ENCODE data around the gene DOHH.

Gene DOHH

GRCh38 chr19:3499738-3500428 lies 591 bp downstream of the DOHH start:
- no peak for DNase-seq

DNA sequence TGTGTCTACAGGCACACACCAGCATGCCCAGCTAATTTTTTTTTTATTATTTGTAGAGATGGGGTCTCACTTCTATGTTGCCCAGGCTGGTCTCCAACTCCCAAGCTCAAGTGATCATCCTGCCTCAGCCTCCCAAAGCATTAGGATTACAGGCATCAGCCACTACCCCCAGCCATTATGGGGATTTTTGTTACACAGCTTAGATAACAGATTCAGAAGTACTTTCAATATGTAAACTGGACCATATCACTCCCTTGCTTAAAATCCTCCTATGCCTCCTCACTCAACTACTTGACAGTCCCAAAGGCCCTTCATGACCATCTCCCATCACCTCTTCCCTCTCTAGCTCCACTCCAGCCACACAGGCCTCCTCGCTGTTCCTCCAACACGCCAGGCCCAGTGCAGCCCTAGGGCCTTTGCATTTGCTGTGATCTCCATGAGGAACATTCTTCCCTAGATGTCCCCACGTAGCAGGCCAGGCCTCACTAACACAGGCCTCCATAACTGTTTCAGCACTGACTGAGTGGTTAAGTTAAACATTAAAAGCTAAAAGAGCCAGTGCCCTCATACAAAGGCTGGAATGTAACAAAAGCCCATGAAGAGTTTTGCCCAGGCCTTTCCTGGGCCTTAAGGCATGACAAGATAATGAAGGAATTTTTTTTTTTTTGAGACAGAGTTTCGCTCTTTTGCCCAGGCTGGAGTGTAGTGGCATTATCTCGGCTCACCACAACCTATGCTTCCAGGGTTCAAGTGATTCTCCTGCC lies 2.5 kb downstream of the DOHH start:
- no peak for DNase-seq

DNA sequence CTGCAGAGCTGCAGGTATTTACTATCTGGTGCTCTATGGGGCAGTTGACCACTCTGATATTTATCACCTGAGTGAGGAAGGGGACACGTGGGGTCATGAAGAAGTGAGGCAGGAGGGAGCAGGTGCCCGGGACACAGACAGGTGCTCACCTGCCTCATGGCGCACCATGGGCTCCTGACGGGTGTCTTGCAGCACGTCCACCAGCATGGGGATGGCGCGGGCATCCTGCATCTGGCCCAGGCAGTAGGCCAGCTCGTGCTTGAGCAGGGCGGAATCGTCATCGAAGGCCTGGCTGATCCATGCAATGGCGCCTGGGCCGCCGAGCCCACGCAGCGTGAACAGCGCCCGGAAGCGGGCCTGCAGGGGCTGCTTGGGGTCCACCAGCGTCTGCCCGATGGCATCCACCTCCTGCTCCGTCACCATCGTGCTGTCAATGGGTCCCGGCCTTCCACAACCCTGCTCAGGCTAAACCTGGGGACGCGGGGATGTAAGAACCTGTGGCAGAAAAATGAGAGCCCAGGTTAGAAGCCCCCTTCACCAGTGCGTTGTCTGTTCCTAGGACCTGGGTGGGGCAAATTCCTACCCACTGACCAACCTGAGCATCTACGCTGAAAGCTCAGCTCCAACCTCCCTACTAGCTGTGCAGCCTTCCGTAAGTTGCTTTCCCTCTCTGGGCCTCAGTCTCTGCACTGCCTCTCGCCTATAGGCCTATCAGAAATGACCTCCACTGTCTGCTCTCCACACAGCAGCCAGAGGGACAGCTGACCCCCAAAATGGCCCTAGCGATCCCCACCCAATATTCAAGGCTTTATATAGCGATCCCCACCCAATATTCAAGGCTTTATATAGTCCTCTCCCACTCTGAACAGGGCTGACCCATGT lies 3.8 kb downstream of the DOHH start:
- DNase-seq: no peak

GRCh38 chr19:3494559-3494958 lies 5.9 kb downstream of the DOHH start:
- peak; percentile 68 to 71 for DNase-seq

GRCh38 chr19:3494051-3494450 lies 6.4 kb downstream of the DOHH start:
- DNase-seq: no peak

DNA sequence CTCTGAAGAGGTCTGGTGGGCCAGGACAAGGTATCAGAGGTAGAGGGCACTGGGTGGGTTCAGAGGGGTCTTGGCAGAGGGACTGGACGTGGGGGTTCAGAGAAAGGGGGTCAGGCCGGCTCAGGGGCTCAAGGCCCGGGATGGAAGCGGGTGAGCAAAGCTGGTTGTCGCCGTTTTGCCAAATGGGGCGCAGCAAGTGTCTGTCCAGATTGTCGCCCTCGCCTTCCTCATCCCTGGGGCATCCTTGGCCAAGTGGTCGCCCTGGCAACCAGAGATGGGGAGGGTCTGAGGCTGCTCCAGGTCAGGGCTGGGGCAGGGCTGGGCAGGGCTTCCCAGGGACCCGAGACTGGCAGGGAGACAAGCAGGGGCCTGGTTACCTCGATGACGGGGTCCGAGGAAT lies 6.8 kb downstream of the DOHH start:
- no peak for DNase-seq

DNA sequence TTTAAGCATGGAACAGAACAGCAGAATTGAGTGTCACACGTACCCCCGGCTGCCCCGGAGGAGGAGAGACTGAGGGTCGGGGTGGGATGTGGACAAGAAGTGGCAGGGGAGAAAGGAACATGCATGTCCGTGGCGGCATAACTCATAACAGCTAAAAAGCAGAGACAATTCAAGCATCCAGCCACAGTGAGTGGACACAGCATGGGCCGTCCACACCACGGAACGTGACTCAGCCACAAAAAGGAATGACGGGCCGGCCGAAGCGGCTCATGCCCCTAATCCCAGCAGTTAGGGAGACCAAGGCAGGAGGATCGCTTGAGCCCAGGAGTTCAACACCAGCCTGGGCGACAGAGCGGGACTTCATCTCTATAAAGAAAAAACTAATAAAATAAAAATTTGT lies 7.6 kb downstream of the DOHH start:
- DNase-seq: no peak

DNA sequence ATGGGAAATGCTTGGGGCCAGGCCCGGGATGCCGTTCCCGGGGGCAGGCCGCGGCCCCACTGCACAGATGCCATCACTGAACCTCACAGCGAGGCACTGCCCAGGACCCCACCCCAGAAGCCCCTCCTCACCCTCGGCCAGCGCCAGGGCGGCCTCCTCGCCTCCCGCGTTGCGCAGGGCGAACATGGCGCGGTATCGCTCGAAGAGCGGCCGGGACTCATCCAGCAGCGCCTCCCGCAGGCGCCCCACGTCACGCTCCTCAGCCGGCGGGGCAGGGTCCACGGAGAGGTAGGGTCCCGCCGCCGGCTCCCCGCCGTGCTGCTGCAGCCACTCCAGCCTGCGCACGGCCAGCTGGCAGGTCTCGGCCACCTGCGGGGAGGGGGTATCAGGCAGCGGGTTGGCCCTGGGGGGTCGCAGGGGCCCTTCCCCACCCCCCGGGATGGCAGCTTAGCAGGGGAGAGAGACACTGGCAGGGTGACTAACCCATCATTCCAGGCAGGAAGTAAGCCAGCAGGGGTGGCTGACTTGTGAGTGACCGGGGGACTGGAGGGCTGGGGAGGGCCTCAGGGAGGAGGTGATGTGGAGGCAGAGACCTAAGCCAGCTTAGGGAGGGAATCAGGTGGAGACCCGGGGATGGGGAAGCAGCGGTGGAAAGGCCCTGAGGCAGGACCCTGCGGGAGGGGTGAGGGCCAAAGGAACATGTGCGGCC lies 8.2 kb downstream of the DOHH start:
- DNase-seq: no peak

DNA sequence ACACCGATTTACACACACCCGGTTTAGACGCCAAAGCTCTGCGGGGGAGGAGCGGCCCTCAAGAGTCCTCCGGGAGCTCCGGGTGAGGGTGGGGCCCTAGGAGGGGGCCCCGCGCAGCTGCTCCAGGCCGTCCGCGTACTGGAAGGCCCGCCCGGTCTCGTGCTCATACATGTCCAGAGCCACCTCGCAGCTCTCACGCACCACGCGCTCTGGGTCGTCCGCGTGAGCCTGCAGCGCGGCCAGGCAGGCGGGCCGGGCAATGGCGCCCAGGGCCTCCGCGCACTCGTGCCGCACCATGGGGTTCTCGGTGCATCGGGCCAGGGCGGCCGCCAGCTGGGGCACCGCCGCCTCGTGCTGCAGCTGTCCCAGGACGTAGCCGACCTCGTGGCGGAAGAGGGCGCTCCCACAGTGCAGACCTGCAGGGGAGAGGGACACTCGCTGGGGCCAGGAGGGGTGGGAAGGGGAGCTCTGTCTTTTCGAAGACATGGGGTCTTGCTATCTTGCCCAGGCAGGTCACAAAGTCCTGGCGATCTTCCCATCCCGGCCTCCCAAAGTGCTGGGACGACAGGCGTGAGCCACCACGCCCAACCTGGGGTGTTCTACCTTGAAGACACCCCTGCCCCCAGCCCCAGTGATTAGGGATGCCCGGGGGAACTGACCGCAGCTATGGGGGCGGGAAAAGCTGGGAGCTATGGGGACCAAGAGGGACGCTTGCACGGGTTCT lies 8.9 kb downstream of the DOHH start:
- no peak for DNase-seq

DNA sequence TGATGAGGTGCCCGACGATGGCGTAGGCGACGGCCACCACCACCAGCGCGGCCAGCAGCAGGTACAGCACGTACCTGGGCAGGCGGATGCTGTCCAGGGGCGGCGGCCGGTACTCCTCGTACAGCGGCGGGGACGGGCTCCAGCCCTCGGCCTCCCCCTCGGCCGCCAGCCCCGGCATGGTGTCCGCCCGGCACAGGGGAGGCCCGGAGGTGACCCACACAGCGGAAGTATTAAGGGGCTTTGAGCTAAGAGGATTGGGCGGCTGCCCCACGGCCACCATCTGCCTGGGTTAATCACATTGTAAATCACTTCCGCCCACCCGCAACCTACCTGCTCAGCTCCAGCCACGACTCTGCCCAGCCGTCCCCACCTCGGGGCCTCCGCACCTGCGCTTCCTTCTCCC lies 17.2 kb downstream of the DOHH start, which contains the start of gene SMIM44:
Gene SMIM44, minus strand, starts transcription at position 216 of the 403 bp plus-strand sequence. Its CDS starts 38 bp downstream, at position 178.
- DNase-seq: no peak

GRCh38 chr19:3482507-3483225 lies 17.8 kb downstream of the DOHH start:
- DNase-seq: no peak

DNA sequence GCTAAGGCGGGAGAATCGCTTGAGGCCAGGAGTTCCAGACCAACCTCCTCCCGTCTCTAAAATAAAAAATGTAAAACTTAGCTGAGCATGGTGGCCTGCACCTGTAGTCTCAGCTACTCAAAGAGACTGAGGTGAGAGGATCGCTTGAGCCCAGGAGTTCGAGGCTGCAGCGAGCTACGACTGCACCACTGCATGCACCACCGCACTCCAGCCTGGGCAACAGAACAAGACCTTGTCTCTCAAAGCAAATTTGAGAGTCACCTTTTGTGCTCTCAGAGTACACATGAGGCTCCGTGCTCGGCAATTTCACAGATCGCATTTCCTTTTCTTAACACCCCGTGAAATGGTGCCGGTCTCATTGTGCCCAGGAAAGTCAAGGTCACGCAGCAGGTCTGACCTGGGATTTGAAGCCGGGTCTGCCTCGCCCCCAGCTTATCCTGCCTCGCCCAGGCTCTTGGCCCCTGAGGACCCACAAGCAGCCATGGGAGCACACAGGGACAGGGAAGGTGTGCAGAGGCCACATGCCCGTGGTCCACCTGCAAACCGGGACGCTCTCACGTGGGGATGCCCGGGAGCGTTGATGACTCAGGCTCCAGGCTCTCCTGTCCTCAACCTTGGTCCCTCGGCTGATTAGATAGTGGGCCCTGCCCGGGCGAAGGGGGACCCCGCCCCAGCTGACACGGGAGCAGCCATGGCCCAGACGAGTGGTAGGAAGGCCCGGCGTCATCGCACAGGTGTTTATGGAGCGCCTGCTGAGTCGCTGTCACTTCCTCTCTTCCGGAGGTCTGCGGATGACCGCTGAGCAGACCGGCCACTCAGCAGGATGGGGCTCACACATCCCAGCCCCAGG lies 19.0 kb downstream of the DOHH start:
- no peak for DNase-seq

- DNase-seq: no peak
These were observed 19.9 kb downstream of the DOHH start, which contains the start of gene SMIM24 for GRCh38 chr19:3480383-3481091. Gene SMIM24 (minus strand): TSS chr19:3480525. CDS start chr19:3480463, 62 bp downstream.

GRCh38 chr19:3479834-3480215 lies 20.6 kb downstream of the DOHH start:
- no peak for DNase-seq

DNA sequence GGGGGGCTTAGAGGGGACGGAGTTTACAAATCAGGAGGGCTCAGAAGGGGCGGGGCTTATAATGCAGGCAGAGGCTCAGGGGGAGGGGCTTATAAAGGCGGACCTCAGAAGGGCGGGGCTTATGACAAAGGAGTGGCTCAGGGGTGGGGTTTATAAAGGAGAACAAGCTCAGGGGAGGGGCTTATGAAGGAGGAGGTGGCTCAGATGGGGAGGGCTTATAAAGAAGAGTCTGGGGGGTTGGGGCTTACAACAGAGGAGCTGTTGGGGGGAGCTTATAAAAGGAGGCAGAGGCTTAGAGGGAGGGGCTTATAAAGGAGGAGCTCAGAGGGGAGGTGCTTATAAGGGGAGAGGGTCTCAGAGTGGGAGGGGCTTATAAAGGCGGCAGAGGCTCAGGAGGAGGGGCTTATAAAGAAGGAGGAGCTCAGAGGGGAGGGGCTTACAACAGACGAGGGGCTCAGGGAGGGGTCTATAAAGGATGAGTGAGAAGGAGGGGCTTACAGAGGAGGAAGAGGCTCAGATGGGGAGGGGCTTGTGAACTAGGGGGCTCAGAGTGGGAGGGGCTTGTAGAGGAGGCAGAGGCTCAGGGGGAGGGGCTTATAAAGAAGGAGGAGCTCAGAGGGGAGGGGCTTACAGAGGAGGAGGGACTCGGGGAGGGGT lies 21.2 kb downstream of the DOHH start:
- no peak for DNase-seq

DNA sequence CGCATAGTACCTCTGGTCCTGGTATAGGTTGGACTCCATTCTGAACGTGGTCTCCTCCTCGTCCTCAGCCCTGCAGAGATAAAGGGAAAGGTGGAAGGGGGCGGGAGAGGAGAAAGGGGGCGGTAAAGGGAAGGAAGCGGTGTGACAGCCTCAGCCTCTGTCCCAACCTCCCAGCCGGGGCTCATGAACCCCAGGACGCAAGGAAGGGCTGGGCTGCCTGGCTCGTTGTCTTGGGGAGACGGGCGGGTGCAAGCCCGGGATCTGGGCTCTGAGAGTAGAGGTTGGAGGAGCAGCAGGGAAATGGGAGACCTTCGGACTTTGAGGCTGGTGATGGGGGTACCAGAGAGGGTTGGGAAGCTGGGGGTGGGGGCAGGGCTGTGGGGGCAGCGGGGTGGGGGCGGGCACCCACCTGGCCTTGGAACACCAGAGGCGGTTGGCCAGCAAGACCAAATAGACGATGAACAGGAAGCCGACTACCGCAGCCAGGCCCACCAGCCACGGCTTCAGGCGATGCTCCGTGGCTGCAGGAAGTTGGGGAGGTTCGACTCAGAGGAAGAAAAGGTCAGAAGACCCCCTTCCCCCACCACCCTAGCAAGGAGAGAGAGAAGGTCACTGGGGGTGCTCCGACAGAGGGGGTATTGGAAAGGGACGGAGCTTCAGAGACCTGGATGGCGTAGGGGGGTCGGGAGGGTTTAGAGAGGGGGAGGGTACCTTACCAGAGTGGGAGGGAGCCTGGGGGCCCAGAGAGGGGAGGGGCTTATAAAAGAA lies 21.9 kb downstream of the DOHH start:
- no peak for DNase-seq

DNA sequence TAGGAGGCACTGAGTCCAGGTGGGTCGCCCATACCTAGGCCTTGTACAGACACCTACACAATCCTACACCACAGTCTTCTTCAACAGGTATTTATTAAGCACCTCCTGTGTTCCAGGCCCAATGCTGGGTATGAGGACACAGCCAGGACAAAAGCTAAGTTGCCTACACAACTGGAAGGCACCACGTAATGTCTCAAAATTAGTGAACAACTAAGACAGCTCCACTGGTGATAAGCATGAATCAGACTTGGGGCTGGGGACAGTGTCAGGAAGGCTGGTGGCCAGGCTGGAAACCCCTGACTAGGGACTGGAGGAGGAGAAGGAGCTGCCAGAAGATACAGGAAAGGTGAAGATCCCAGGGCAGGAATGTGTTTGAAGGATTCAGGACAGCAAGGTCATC lies 22.5 kb downstream of the DOHH start:
- no peak for DNase-seq

DNA sequence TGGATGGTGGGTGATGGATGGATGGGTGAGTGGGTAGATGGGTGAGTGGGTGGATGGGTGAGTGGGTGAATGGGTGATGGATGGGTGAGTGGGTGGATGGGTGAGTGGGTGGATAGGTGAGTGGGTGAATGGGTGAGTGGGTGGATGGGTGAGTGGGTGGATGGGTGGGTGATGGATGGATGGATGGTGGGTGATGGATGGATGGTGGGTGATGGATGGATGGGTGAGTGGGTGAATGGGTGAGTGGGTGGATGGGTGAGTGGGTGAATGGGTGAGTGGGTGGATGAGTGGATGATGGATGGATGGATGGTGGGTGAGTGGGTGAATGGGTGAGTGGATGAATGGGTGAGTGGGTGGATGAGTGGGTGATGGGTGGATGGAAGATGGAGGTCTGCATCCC lies 23.0 kb downstream of the DOHH start:
- DNase-seq: no peak

All from activated CD4-positive, alpha-beta T cell treated with anti-CD3 and anti-CD28 coated beads, Interleukin-2, amount 50 U/mL, for 4 hours (primary cell).